Measurements from ENCODE around the gene RPP21. TPM values are rescaled to one million over a fixed set of nuclear protein-coding genes. Genes with fewer than 3 reads are reported as not detected.

The RPP21 gene
- total RNA-seq, 1 experiment from 2014 or later = 64.0 TPM

GRCh38 chr6:30360139-30360538, 15.2 kb downstream of the RPP21 start:
- Histone ChIP-seq H2AK5ac (ENCODE audit: insufficient read length, low read length) (no peak overlapping the region), H2BK20ac (ENCODE audit: low read depth, low read length, poor library complexity, severe bottlenecking) (no peak overlapping the region), H3K9me3 (ENCODE audit: control insufficient read depth, low read depth, low read length) (no peaks in the 10 kb centered on the region), H3K79me2 (ENCODE audit: insufficient read depth, low read length) (no peaks in the 10 kb centered on the region), H2BK120ac (ENCODE audit: low read depth, low read length, poor library complexity, severe bottlenecking) (no peak overlapping the region), H4K91ac (ENCODE audit: insufficient read length, low read depth, low read length) (no peak overlapping the region), H2BK15ac (ENCODE audit: low read depth, low read length) (no peak overlapping the region), H3K79me1 (ENCODE audit: insufficient read depth, low read depth, low read length, poor library complexity, severe bottlenecking) (no peaks in the 10 kb centered on the region), H4K5ac (ENCODE audit: insufficient read length, low read depth, low read length) (no peak overlapping the region), H3T11ph (ENCODE audit: low read length) (no peak overlapping the region), H4K20me1 (ENCODE audit: control insufficient read depth, insufficient read depth, insufficient read length) (no peaks in the 10 kb centered on the region), H3K4me1 (ENCODE audit: insufficient read depth, low read length) (0 out of 2 replicates have a peak, but pooled peaks cover 2% of the 10 kb centered on the region), H3K27me3 (ENCODE audit: insufficient read depth, low read length) (peaks cover 4% of the 10 kb centered on the region; the same call in 1 of the 2 replicates), H3K14ac (ENCODE audit: insufficient read depth, low read length) (no peak overlapping the region), H3K4ac (ENCODE audit: low read depth, low read length) (no peak overlapping the region), H3K9ac (ENCODE audit: extremely low read depth, insufficient read length, low read length) (no peak overlapping the region), H3K23me2 (ENCODE audit: insufficient read length, low read depth, low read length, poor library complexity, severe bottlenecking) (peaks cover 7% of the 10 kb centered on the region), H3K18ac (ENCODE audit: insufficient read length, low read depth, low read length) (no peak overlapping the region), H4K8ac (replicated peaks; ENCODE audit: insufficient read length, low read depth, low read length) (no peak overlapping the region), H3K4me2 (ENCODE audit: insufficient read depth, insufficient read length, low read length) (no peak overlapping the region), H3K27ac (ENCODE audit: insufficient read length, low read depth, low read length) (no peak overlapping the region), H2BK12ac (ENCODE audit: insufficient read length, low read depth, low read length) (no peak overlapping the region), H3K56ac (ENCODE audit: insufficient read length, low read depth, low read length) (no peak overlapping the region), H2AFZ (ENCODE audit: low read length) (no peak overlapping the region), H3K23ac (ENCODE audit: insufficient read length, low read depth, low read length) (no peak overlapping the region), H2BK5ac (ENCODE audit: insufficient read length, low read length) (no peak overlapping the region)
- H3K36me3 Mint-ChIP-seq (ENCODE audit: insufficient read depth in 1 of 3, low read depth in 3 of 3) = no peaks in the 10 kb centered on the region
- peaks cover 0 to 5% of the 10 kb centered on the region in 2 experiments; a peak in 4 of 5 replicates for H3K9me3 Mint-ChIP-seq
- no peak overlapping the region for H3K27ac Mint-ChIP-seq
- peaks cover 14 to 16% of the 10 kb centered on the region in 2 experiments for H3K4me1 Mint-ChIP-seq
- H3K27me3 Mint-ChIP-seq (ENCODE audit: low read depth) = peaks cover 45% of the 10 kb centered on the region
- no peak for DNase-seq
- no peak for TF ChIP-seq CTCF (conservative IDR thresholded peaks at IDR 0.05)
- no peak overlapping the region for H3K4me3 Mint-ChIP-seq
- WGBS (ENCODE audit: extremely low coverage, insufficient read length, low lambda C conversion rate) = no CpG with 5 or more reads among the region's 13 CpGs
